Dendritic cell treated with granulocyte-macrophage colony-stimulating factor and Interleukin-4, amounts not matched to agents 40 ng/mL and 50 ng/mL, for 4 days (primary cell): ENCODE measurements around the gene STRN4.
A peak's percentile ranks its signal among the peaks of the same experiment; 100 is the strongest.
"Not testable (repeated sequence)": the region's sequence is repeated elsewhere in the genome, so short reads cannot be mapped to it uniquely, and the experiment has no call there.

Source experiments
- H3K27ac Mint-ChIP-seq: one replicate; pipeline ENCODE4 v1.8.0; 2022; ENCODE audit warnings: mild to moderate bottlenecking, mixed read lengths
- H3K27me3 Mint-ChIP-seq: one replicate; pipeline ENCODE4 v1.8.0; 2022; ENCODE audit warnings: mild to moderate bottlenecking, mixed read lengths
- H3K36me3 Mint-ChIP-seq: one replicate; pipeline ENCODE4 v1.8.0; 2022; ENCODE audit warnings: low read depth, mixed read lengths
- H3K4me1 Mint-ChIP-seq: one replicate; pipeline ENCODE4 v1.8.0; 2022; ENCODE audit warnings: low read depth, mixed read lengths
- H3K4me3 Mint-ChIP-seq: one replicate; pipeline ENCODE4 v1.8.0; 2022; ENCODE audit warnings: mild to moderate bottlenecking, moderate library complexity, mixed read lengths
- H3K9me3 Mint-ChIP-seq: one replicate; pipeline ENCODE4 v1.8.0; 2022; ENCODE audit warnings: mixed read lengths
- intact Hi-C: fragments of 100-400 bp; cut with micrococcal nuclease; formaldehyde crosslinking; loops from one replicate; pipeline ENCODE4 v1.15.0; 2022

STRN4 gene

DNA sequence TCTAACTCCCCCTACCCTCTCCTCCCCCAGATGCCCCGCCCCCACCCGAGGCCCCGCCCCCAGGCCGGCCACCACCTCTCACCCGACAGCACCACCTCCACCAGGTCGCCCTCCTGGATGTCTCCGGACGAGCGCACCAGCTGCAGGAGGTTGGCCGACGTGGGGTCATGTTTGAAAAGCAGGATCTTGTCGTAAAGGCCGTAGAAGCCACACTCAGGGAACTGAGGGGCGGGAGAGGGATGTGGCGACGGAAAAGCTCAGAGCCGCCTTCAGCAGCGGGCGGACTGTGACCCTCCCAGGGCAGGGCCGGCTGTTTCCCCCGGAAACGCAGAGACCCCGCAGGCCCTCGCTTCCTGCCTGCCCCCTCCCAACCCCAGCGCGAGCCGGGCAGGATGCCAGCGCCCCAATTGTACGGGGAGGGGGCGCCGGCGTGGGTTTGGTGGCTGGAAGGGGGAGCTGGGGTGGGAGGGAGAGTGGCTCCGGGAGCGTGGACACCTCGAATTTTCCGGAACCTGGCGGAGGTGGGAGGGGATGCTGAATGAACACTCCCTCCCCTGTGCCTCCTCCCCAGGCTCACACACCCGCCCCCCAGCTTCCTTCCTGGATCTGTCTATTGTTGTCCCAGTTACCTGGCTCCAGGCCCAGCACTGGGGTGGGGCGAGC, 32.3 kb downstream of the STRN4 start:
- peak overlapping the region; percentile 80 for H3K27ac Mint-ChIP-seq
- H3K4me3 Mint-ChIP-seq, result peak overlapping the region; percentile 87
- peaks cover 13% of the 10 kb centered on the region for H3K27me3 Mint-ChIP-seq
- intact Hi-C loops, result no loop called here
- peaks cover 47% of the 10 kb centered on the region for H3K4me1 Mint-ChIP-seq
- H3K36me3 Mint-ChIP-seq, result peaks cover 45% of the 10 kb centered on the region
- H3K9me3 Mint-ChIP-seq, result no peaks in the 10 kb centered on the region

- Mint-ChIP-seq H3K4me1 (peaks cover 37% of the 10 kb centered on the region), H3K27me3 (peaks cover 13% of the 10 kb centered on the region), H3K36me3 (peaks cover 52% of the 10 kb centered on the region)
- intact Hi-C loops, H3K27ac Mint-ChIP-seq, H3K4me3 Mint-ChIP-seq, H3K9me3 Mint-ChIP-seq: not testable (repeated sequence)
Measured at GRCh38 chr19:46712768-46713338, 33.4 kb downstream of the STRN4 start.

DNA sequence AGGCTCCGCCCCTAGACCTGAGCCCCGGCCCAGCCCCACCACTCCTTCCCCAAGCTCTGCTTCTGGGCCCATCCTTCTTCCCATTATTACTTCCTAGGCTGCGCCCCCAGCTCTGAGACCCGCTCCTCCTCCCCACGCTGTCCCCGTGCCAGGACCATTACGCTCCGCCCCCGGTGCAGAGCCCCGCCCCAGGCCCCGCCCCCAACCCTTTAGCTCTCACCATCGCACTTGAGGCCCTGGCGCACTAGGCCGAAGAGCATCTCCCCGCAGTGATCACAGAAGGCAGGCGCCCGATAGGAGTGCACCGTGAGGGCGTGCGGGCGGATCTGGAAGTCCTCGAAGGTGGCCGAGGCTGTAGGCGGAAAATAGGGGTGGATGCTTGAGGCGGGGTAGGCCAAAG, 35.6 kb downstream of the STRN4 start:
- peaks cover 19% of the 10 kb centered on the region for H3K4me1 Mint-ChIP-seq
- no peak overlapping the region for H3K4me3 Mint-ChIP-seq
- intact Hi-C loops, result no loop called here
- H3K27me3 Mint-ChIP-seq, result peaks cover 6% of the 10 kb centered on the region
- H3K27ac Mint-ChIP-seq, result no peak overlapping the region
- H3K36me3 Mint-ChIP-seq, result peaks cover 54% of the 10 kb centered on the region
- H3K9me3 Mint-ChIP-seq, result no peaks in the 10 kb centered on the region

DNA sequence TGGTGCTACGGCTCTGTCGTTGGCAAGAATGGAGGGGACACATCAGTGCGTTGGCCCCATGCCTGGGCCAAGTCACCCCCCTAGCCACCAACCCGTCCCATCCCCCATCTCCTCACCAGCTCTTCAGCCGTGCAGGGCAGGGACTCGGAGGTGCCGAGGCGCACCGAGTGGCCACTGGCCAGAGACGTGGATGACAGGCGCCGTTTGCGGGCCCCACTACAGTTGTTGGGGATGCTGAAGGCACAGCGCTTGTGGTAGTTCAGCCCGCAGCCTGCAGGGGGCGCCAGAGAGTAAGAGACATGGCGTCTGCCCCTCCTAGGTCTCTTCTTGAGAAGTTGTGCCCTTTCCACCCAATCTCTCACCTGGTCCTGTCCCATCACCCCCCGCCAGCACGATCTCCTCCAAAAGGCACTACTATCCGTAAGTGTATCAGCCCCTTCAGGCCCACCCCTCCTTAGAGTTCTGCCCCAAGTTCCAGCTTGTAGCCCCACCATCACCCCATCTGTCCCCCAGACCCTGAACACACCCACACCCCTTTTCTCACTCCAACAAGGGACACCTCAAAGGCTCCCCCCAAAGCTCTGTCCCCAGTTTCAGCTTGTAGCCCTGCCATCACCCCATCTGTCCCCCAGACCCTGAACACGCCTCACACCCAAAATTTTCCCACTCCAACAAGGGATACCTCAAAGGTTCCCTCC, 41.7 kb downstream of the STRN4 start:
- H3K27ac Mint-ChIP-seq, result no peak overlapping the region
- no peaks in the 10 kb centered on the region for H3K4me1 Mint-ChIP-seq
- no peaks in the 10 kb centered on the region for H3K27me3 Mint-ChIP-seq
- intact Hi-C loops, result loop anchor here (1.0 kb wide), 2 partner anchors 24 to 44 kb away; no protein-coding TSS in a partner anchor
- H3K36me3 Mint-ChIP-seq, result peaks cover 90% of the 10 kb centered on the region
- H3K9me3 Mint-ChIP-seq, result no peaks in the 10 kb centered on the region
- H3K4me3 Mint-ChIP-seq, result no peak overlapping the region

- H3K4me3 Mint-ChIP-seq, result no peak overlapping the region
- intact Hi-C loops, result no loop called here
- no peaks in the 10 kb centered on the region for H3K9me3 Mint-ChIP-seq
- peaks cover 92% of the 10 kb centered on the region for H3K36me3 Mint-ChIP-seq
- H3K27ac Mint-ChIP-seq, result no peak overlapping the region
- peaks cover 8% of the 10 kb centered on the region for H3K4me1 Mint-ChIP-seq
- H3K27me3 Mint-ChIP-seq, result no peaks in the 10 kb centered on the region
Measured at GRCh38 chr19:46700704-46701103, 45.5 kb downstream of the STRN4 start.

DNA sequence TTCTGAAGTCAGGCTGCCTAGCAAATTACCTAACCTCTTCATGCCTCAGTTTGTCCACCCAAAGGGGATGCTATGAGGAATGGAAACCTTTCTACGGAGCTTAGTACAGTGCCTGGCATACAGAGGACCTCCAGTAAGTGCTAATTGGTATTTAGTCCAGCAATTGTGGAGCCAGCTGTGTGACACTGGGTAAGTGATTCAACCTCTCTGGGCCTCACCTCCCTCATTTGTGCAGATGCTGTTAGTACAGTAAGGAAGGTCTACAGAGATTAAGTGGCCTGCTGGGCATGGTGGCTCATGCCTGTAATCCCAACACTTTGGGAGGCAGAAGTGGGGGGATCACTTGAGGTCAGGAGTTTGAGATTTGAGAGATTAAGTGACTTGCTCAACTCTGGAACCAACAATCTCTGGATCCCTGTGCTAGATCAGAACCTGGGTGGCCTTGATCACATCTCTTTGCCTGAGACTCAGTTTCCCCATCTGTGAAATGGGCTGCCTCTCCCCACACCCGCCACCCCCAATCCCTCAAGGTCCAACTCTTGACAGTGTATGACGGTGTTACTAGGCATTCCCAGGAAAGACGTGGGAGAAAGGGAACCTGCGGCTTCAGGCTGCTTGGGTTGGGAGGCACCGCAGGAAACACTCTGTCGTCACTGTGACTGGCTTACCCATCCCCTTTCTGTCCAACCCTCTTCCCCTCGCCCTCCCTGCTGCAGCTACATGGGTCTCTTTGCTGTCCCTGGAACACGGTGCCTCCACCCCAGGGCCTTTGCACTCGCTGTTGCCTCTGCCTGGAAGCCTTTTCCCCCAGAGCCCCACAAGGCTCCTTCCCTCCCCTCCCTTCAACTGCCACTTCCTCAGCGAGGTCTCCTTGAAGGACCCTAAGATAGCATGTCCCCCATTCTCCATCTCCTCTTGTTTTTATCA, 47.6 kb downstream of the STRN4 start:
- Mint-ChIP-seq H3K27me3 (no peaks in the 10 kb centered on the region), H3K4me3 (no peak overlapping the region), H3K4me1 (peaks cover 8% of the 10 kb centered on the region), H3K27ac (no peak overlapping the region), H3K36me3 (peaks cover 100% of the 10 kb centered on the region), H3K9me3 (no peaks in the 10 kb centered on the region)
- intact Hi-C loops, result no loop called here

GRCh38 chr19:46697204-46697960, 48.9 kb downstream of the STRN4 start:
- H3K27me3 Mint-ChIP-seq, result no peaks in the 10 kb centered on the region
- H3K9me3 Mint-ChIP-seq, result no peaks in the 10 kb centered on the region
- peaks cover 8% of the 10 kb centered on the region for H3K4me1 Mint-ChIP-seq
- peaks cover 100% of the 10 kb centered on the region for H3K36me3 Mint-ChIP-seq
- no peak overlapping the region for H3K4me3 Mint-ChIP-seq
- intact Hi-C loops, result no loop called here
- H3K27ac Mint-ChIP-seq, result no peak overlapping the region

GRCh38 chr19:46696866-46697203, 49.4 kb downstream of the STRN4 start:
- Mint-ChIP-seq H3K27me3 (no peaks in the 10 kb centered on the region), H3K4me1 (peaks cover 8% of the 10 kb centered on the region), H3K9me3 (peaks cover under 1% of the 10 kb centered on the region), H3K27ac (no peak overlapping the region), H3K4me3 (no peak overlapping the region), H3K36me3 (peaks cover 100% of the 10 kb centered on the region)
- intact Hi-C loops, result no loop called here

DNA sequence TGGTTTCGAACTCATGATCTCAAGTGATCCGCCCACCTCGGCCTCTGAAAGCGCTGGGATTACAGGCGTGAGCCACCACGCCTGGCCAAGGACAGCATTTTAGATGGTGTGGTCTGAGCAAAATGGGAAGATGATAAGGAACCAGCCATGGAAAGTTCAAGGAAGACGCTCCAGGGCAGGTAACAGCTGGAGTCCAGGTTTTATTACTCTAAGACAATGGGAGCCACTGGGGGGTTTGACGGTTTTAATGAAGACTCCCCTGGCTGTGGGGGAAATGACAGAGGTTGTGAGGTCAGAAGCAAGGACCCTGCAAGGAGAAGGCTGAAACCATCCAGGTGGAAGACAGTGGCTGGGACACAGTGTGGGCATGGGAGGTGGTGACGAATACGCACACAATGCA, 50.2 kb downstream of the STRN4 start:
- Mint-ChIP-seq H3K4me3 (no peak overlapping the region), H3K9me3 (peaks cover 7% of the 10 kb centered on the region), H3K36me3 (peaks cover 100% of the 10 kb centered on the region), H3K4me1 (peaks cover 8% of the 10 kb centered on the region), H3K27me3 (no peaks in the 10 kb centered on the region), H3K27ac (no peak overlapping the region)
- intact Hi-C loops, result no loop called here

DNA sequence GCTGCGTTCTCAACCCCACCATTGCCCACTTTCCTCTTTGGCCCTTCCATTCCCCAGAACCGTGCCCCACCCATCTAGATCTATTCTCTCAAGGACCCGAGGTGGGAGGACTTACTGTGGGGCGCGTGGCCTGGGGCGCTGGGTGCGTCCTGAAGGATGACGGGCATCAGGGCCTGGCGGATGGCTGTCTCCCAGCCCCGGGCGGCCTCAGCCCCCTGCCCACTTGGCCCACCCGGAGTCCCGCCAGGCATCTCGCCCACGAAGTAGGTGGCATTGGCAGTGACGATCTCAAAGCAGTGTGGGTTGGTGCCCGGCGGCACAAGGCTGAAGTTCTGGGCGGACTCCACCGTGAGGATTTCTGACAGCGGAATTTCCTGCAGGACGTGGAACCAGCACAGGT, 52.5 kb downstream of the STRN4 start:
- H3K27me3 Mint-ChIP-seq, result no peaks in the 10 kb centered on the region

GRCh38 chr19:46692918-46693722, 53.1 kb downstream of the STRN4 start:
- Mint-ChIP-seq H3K27ac (no peak overlapping the region), H3K36me3 (peaks cover 99% of the 10 kb centered on the region)

More for the DNA sequence above, 52.5 kb downstream of the STRN4 start:
- H3K4me1 Mint-ChIP-seq, result peaks cover 8% of the 10 kb centered on the region
- H3K36me3 Mint-ChIP-seq, result peaks cover 100% of the 10 kb centered on the region
- no peak overlapping the region for H3K27ac Mint-ChIP-seq
- H3K4me3 Mint-ChIP-seq, result no peak overlapping the region
- intact Hi-C loops, result no loop called here
- peaks cover 7% of the 10 kb centered on the region for H3K9me3 Mint-ChIP-seq

GRCh38 chr19:46691948-46692347, 54.3 kb downstream of the STRN4 start:
- no peak overlapping the region for H3K4me3 Mint-ChIP-seq
- intact Hi-C loops, result no loop called here
- no peak overlapping the region for H3K27ac Mint-ChIP-seq

More at GRCh38 chr19:46692918-46693722, 53.1 kb downstream of the STRN4 start:
- H3K9me3 Mint-ChIP-seq, result peaks cover 7% of the 10 kb centered on the region
- H3K4me1 Mint-ChIP-seq, result peaks cover 8% of the 10 kb centered on the region
- H3K4me3 Mint-ChIP-seq, result no peak overlapping the region
- H3K27me3 Mint-ChIP-seq, result no peaks in the 10 kb centered on the region
- intact Hi-C loops, result no loop called here

DNA sequence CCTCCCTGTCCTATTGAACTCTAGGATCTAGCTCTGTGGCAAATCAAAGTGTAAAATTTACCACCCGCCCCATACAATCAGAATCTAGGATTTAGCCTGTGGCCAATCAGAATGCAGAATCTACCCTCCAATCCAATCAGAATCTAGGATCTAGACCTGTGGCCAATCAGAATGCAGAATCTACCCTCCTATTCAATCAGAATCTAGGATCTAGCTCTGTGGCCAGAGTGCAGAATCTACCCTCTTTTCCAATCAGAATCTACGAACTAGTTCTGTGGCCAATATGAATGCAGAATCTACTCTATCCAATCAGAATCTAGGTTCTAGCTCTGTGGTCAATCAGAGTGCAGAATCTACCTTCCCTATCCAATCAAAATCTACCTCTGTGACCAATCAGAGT, 55.1 kb downstream of the STRN4 start:
- Mint-ChIP-seq H3K4me3 (no peak overlapping the region), H3K27me3 (no peaks in the 10 kb centered on the region), H3K27ac (no peak overlapping the region), H3K36me3 (peaks cover 99% of the 10 kb centered on the region), H3K4me1 (no peaks in the 10 kb centered on the region), H3K9me3 (peaks cover 7% of the 10 kb centered on the region)
- intact Hi-C loops, result no loop called here

More at GRCh38 chr19:46691948-46692347, 54.3 kb downstream of the STRN4 start:
- Mint-ChIP-seq H3K4me1 (no peaks in the 10 kb centered on the region), H3K36me3 (peaks cover 99% of the 10 kb centered on the region), H3K27me3 (no peaks in the 10 kb centered on the region), H3K9me3 (peaks cover 7% of the 10 kb centered on the region)
